GM19193 (cell line): ENCODE results near the gene FAM110D.
A peak's percentile ranks its signal among the peaks of the same experiment; 100 is the strongest.

Experiments used
- POLR2A ChIP-seq: IDR thresholded peaks from 4 replicates; pipeline ENCODE4 v1.6.1; 2011; ENCODE audit not compliant: insufficient read depth, insufficient read length; ENCODE audit errors: extremely low read depth

The FAM110D gene

GRCh38 chr1:26158908-26159742, at the start of gene FAM110D:
TSS of gene FAM110D (plus strand) at chr1:26159079. CDS start at chr1:26161292, 2,213 bp downstream.
- TF ChIP-seq POLR2A = no peak

GRCh38 chr1:26109229-26110164, 49.4 kb upstream of the FAM110D start:
- TF ChIP-seq POLR2A = no peak

GRCh38 chr1:26110731-26111529, 47.9 kb upstream of the FAM110D start:
- peak; percentile 59 for TF ChIP-seq POLR2A

GRCh38 chr1:26111530-26112406, 47.1 kb upstream of the FAM110D start, which contains the start of gene PDIK1L:
TSS of gene PDIK1L (plus strand) at chr1:26111824. CDS start at chr1:26114309, 2,485 bp downstream.
- TF ChIP-seq POLR2A = peak; percentile 69

- peak; percentile 27 for TF ChIP-seq POLR2A
Measured at GRCh38 chr1:26112407-26112775, 46.5 kb upstream of the FAM110D start.

- TF ChIP-seq POLR2A = no peak
Measured at GRCh38 chr1:26114165-26114927, 44.5 kb upstream of the FAM110D start.

GRCh38 chr1:26119892-26120608, 38.8 kb upstream of the FAM110D start:
- no peak for TF ChIP-seq POLR2A

GRCh38 chr1:26121854-26122773, 36.8 kb upstream of the FAM110D start:
- no peak for TF ChIP-seq POLR2A

GRCh38 chr1:26122988-26123973, 35.6 kb upstream of the FAM110D start:
- no peak for TF ChIP-seq POLR2A
